Uterus (tissue), 2 donors: ENCODE data around the gene PTPRG.

Source experiments
- CTCF ChIP-seq, 4 experiments: fragments of 200-600 bp in 2 of 4; fragments of 450-650 bp in 2 of 4; sonication (generic) in 2 of 4; IDR thresholded peaks; one replicate each; pipeline ENCODE4 v1.5.1; 2016 to 2019; ENCODE audit warnings: antibody characterized with exemption in 4 of 4, mild to moderate bottlenecking in 2 of 4, moderate library complexity in 1 of 4
- POLR2A ChIP-seq, 2 donors: fragments of 450-650 bp; IDR thresholded peaks; one replicate each; pipeline ENCODE4 v1.6.1; 2016; ENCODE audit warnings: antibody characterized with exemption in 2 of 2, mild to moderate bottlenecking in 1 of 2, moderate library complexity in 1 of 2

GRCh38 chr3:61617041-61617440 is 55.7 kb downstream of the PTPRG start:
- TF ChIP-seq CTCF (IDR thresholded peaks at IDR 0.05) (no peak), POLR2A (IDR thresholded peaks at IDR 0.05) (no peak)
